IPS-NIHi7 (cell line): ENCODE measurements around the gene TRPC4AP.
"Not testable (repeated sequence)": the region's sequence is repeated elsewhere in the genome, so short reads cannot be mapped to it uniquely, and the experiment has no call there.

Experiments
- DNase-seq: peaks from one replicate; pipeline ENCODE4 v3.0.0; 2012; ENCODE audit warnings: mixed read lengths; ENCODE audit errors: extremely low spot score

The TRPC4AP gene

GRCh38 chr20:35101620-35102019 is 9.0 kb upstream of the TRPC4AP start:
- no peak for DNase-seq

DNA sequence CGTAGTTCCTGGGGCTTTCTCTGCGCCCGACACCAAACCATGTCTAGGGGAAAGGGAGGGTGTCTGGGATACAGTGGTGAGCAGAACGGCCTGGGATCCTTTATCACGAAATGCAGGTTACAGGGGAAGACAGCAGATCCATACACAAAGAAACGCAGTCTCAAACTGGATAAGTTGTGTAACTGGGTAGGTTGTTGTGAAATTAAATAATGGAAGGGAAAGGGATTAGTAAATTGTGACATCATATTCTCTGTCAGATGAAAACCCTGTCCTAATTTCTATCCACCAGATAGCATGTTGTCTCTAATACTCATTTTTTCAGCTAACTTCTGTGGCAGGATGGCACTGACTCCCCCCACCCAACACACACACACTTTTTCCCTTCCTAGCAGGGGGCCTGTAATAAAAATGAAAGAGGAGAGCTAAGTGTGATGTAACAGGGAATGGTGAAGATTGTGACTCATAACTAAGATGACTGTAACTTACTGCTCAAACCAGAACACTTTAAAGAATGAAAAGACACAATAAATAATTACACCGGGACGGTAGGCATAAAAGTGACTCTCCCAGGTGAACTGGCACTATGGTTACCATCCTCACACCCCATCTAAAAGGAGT is 769 bp upstream of the TRPC4AP start:
- no peak for DNase-seq

GRCh38 chr20:35091816-35092523 is 637 bp downstream of the TRPC4AP start:
- DNase-seq = no peak

- no peak for DNase-seq
These were observed 4.1 kb downstream of the TRPC4AP start for GRCh38 chr20:35088231-35089145.

- DNase-seq = no peak
These were observed 4.8 kb downstream of the TRPC4AP start for GRCh38 chr20:35087791-35088190.

DNA sequence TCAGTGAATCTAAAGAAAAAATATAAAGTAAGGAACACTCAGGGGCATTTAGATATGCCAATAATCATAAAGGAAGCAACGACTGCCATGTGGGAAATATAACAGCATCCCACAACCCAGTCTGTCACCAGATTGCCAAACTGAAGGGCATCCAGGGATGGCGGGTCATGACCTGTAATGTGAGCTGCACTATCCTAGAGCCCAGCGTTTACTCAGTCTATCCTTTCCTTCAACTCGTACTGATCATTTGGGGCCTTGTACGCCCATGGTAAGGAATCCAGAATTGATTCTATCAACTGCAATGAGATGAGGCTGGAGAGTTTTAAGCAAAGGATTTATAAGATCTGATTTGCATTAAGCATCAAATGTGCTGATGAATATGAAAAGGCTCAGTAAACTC is 5.3 kb downstream of the TRPC4AP start:
- DNase-seq = no peak

DNA sequence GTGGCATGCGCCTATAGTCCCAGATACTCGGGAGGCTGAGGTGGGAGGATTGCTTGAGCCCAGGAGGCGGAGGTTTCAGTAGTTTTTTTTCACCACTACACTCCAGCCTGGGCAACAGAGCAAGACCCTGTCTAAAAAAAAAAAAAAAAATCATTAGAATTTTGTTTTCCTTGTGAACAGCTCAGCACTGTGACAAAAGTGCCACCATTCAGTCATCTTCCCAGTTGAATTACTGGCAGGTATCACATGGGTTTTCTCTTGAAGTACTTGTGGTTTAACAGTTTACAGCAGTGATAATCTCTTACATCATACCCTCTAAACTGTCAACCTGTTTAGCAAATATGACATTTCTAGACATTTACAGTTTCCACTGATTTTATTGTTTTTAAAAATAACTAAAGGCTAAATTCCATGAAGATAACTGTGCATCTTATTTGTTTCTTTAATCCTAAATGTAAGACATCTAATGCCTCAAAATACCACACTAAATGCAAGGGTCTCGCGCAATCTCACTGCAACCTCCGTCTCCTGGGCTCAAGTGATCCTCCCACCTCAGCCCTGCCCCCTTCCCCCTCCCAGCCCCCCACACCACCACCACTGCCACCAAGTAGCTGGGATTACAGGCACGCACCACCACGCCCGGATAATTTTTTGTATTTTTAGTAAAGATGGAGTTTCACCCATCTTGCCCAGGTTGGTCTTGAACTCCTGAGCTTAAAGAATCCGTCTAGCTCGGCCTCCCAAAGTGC is 7.0 kb downstream of the TRPC4AP start:
- DNase-seq = no peak

DNA sequence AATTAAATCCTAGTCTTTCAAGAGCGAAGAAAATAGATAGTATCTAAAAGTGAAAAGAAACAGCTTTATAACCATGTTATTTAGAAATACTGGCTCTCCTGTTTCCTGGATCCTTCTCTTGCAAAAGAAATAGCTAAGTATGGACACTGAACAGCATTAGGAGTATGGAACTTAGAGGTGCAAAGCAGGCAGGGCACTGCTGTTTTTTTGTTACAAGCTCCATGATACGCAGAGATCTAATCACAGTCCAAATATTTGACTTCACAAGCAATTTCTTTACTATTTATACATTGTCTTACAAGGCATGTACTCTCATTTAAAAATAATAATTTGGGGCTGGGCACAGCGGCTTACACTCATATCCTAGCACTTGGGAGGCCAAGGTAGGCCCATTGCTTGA is 7.6 kb downstream of the TRPC4AP start:
- DNase-seq = no peak

DNA sequence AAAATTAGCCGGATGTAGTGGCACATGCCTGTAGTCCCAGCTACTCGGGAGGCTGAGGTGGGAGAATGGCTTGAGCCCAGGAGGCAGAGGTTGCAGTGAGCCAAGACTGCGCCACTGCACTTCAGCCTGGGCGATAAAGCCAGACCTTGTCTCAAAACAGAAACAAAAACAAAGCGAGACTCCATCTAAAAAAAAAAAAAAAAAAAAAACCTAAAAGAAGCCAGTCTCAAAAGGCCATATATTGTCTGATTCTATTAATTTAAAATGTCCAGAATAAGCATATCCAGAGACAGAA is 12.3 kb downstream of the TRPC4AP start:
- DNase-seq = not testable (repeated sequence)

DNA sequence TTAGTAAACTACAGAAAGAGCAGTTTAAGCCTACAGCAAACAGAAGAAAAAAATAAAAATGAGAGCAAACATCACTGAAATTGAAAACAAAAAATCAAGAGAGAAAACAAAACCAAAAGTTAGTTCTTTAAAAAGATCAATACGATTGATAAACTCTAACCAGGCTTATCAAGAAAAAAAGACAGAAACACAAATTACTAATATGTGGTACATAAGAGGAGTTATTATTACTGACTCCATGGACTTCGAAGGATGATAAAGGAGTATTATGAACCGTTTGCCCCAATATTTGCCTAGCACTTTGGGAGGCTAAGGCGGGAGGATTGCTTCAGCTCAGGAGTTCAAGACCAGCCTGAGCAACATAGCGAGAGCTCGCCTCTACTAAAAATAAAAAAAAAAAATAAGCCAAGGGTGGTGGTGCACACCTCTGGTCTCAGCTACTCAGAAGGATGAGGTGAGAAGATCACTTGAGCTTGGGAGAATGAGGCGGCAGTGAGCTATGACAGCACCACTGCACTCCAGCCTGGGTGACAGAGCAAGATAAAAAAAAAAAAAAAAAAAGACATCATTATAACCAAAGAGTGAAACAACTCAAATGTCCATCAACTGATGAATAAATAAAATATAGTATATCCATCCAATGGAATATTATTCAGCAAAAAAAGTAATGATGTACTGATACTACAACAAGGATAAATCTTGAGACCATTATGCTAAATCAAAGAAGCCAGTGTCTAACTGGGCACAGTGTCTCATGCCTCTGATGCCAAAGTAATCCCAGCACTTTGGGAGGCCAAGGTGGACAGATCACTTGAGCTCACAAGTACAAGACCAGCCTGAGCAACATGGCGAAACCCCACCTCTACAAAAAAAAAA is 12.9 kb downstream of the TRPC4AP start:
- no peak for DNase-seq

DNA sequence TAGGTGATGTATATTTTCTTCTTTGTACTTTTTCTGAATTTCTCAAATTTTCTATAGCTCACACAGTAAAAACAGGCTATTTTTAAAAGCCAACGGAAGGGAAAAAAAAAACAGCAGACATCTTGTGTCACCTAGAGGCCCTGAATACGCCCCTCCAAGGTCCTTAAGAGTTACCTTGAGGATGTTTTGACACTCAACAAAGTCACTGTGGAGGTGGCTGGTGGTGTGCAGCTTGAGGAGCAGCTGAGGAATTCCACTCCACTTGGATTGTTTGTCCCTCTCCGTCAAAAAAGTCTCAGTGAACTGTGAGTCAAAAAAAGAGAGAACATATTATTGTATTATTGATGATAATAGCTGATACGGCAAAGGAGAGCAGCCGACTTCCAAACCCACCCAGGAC is 14.7 kb downstream of the TRPC4AP start:
- no peak for DNase-seq

DNA sequence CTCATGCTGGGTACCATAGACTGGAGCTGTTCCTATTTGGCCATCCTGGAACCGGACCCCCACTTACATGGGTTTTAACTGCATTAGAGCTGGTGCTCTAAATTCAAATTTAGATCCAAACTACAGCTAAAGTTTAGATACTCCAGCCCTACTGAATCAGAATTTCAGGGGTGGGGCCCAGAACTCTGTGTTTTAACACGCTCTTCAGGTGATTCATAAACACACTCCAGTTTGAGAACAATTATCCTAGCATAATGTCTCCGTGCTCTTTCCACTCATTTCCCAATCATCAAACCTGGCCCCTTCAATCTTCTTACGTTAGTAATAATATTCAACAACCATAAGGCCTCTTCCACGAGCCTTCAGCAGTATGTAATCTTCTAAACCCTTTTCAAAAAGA is 15.3 kb downstream of the TRPC4AP start:
- DNase-seq = no peak

DNA sequence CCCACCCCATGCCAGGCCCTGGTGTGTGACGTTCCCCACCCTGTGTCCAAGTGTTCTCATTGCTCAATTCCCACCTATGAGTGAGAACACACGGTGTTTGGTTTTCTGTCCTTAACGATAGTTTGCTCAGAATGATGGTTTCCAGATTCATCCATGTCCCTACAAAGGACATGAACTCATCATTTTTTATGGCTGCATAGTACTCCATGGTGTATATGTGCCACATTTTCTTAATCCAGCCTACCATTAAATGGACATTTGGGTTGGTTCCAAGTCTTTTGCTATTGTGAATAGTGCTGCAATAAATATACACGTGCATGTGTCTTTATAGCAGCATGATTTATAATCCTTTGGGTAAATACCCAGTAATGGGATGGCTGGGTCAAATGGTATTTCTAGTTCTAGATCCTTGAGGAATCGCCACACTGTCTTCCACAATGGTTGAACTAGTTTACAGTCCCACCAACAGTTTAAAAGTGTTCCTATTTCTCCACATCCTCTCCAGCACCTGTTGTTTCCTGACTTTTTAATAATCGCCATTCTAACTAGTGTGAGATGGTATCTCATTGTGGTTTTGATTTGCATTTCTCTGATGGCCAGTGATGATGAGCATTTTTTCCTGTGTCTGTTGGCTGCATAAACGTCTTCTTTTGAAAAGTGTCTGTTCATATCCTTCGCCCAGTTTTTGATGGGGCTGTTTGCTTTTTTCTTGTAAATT is 21.0 kb downstream of the TRPC4AP start:
- DNase-seq = not testable (repeated sequence)

- DNase-seq = no peak
These were observed 26.4 kb downstream of the TRPC4AP start for GRCh38 chr20:35066194-35066593.

GRCh38 chr20:35065181-35065580 is 27.4 kb downstream of the TRPC4AP start:
- no peak for DNase-seq

- no peak for DNase-seq
These were observed 29.4 kb downstream of the TRPC4AP start for GRCh38 chr20:35063168-35063567.

DNA sequence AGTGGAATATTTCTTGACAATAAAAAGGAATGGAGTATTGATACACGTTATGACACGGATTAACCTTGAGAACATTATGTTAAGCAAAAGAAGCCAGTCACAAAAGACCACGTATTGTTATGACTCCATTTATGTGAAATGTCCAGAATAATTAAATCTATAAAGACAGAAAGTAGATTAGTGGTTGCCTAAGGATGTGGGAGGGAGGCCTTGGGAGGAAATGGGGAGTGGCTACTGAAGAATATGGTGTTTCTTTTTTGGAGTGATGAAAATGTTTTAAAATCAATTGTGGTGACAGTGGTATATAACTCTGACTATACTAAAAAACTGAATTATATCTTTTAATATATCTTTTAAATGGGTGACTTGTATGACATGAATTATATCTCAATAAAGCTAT is 30.1 kb downstream of the TRPC4AP start:
- DNase-seq = no peak

DNA sequence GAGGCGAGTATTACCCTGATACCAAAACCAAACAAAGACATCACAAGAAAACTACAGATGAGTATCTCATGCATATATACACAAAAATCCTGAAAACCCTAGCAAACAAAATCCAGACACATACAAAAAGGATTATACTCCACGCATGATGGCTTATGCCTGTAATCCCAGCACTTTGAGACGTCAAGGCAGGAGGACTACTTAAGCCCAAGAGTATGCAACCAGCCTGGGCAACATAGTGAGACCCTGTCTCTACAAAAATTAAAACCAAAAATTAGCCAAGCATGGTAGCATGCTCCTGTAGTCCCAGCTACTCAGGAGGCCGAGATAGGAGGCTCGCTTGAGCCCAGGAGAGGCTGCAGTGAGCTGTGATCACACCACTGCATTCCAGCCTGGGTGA is 32.4 kb downstream of the TRPC4AP start:
- DNase-seq = no peak

DNA sequence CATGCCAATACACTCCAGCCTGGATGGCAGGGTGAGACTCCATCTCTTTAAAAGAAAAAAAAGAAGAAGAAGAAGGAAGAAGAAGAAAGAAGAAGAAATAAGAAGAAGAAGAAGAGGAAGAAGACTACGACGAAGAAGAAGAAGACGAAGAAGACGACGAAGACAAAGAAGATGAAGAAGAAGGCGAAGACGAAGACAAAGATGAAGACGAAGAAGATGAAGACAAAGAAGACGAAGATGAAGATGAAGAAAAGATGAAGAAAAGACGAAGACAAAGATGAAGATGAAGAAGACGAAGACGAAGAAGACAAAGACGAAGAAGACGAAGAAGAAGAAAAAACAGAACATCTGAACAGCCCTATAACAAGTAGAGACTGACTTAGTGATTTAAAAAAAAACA is 33.0 kb downstream of the TRPC4AP start:
- DNase-seq = no peak

DNA sequence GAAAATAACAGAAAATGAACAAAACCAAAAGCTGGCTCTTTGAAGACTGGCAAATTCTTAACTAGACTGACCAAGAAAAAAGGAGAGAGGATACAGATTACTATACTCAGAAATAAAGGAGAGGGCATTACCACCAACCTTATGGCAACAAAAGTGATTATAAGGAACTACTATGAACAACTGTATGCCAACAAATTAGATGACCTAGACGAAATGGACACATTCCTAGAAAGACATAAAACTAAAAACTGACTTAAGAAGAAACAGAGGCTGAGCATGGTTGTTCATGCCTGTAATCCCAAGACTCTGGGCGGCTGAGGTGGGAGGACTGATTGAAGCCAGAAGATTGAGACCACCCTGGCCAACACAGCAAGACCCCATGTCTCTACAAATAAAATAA is 33.5 kb downstream of the TRPC4AP start:
- DNase-seq = no peak
